Breast epithelium (tissue), 4 donors: Measurements from ENCODE around the gene MR1. TPM values are rescaled to one million over a fixed set of nuclear protein-coding genes. Genes with fewer than 3 reads are reported as not detected.
A peak's percentile ranks its signal among the peaks of the same experiment; 100 is the strongest.

ENCODE experiments used
- DNase-seq, 2 donors: peaks; one replicate each; pipeline ENCODE4 v3.0.0-alpha.2; 2019; ENCODE audit warnings: low spot score in 2 of 2
- H3K27ac ChIP-seq, 2 donors: fragments of 200-600 bp; sonication (generic) in 1 of 2; one replicate each; pipeline ENCODE4 v1.5.1; 2016 to 2019; ENCODE audit warnings: mild to moderate bottlenecking in 1 of 2
- H3K27me3 ChIP-seq, 2 donors: fragments of 200-600 bp; sonication (generic) in 1 of 2; one replicate each; pipeline versions ENCODE4 v1.5.1 to v1.6.0; 2017 to 2019; ENCODE audit warnings: control low read depth in 1 of 2, mild to moderate bottlenecking in 1 of 2
- H3K36me3 ChIP-seq: fragments of 200-600 bp; one replicate; pipeline ENCODE4 v1.5.1; 2019
- H3K4me1 ChIP-seq, 2 donors: fragments of 200-600 bp; sonication (generic); one replicate each; pipeline ENCODE4 v1.5.1; 2016 to 2019; ENCODE audit warnings: control low read depth in 1 of 2
- H3K4me3 ChIP-seq, 3 donors: fragments of 200-600 bp; sonication (generic); 1 replicate in 2 of 3; 2 replicates in 1 of 3; pipeline ENCODE4 v1.5.1; 2016 to 2019; ENCODE audit warnings: mild to moderate bottlenecking in 3 of 3, moderate library complexity in 2 of 3
- H3K9me3 ChIP-seq, 2 donors: fragments of 200-600 bp; sonication (generic) in 1 of 2; one replicate each; pipeline ENCODE4 v1.5.1; 2016 to 2019; ENCODE audit warnings: control low read depth in 1 of 2
- POLR2A ChIP-seq: fragments of 450-650 bp; IDR thresholded peaks from one replicate; pipeline ENCODE4 v1.6.1; 2016; ENCODE audit warnings: antibody characterized with exemption, mild to moderate bottlenecking, moderate library complexity
- POLR2AphosphoS5 ChIP-seq, 3 donors: sonication (generic); formaldehyde crosslinking; IDR thresholded peaks; one replicate each; pipeline ENCODE4 v1.6.1; 2017; ENCODE audit warnings: antibody characterized with exemption in 3 of 3
- intact Hi-C: fragments of 100-400 bp; cut with DNase I; formaldehyde crosslinking; loops from one replicate; pipeline ENCODE4 v1.15.1; 2023; ENCODE audit warnings: low total_unique reads
- total RNA-seq, 3 donors: library from RNA; depleted of rRNA; stranded (reverse); fragments of >200 nt; gene quantifications; one replicate each; pipeline ENCODE4 v1.1.0, GENCODE V29; 2016
- TF ChIP-seq, protein P1 (sequence below), 3 donors: fragments of 450-650 bp; IDR thresholded peaks; one replicate each; pipeline ENCODE4 v1.5.1; 2016 to 2017; ENCODE audit warnings: antibody characterized with exemption in 3 of 3, mild to moderate bottlenecking in 3 of 3, moderate library complexity in 3 of 3

The MR1 gene
- total RNA-seq, 3 donors from 2014 or later: 12.8 to 23.4 (median 15.2) TPM

- no peak for TF ChIP-seq POLR2A
- TF ChIP-seq, protein P1, sequence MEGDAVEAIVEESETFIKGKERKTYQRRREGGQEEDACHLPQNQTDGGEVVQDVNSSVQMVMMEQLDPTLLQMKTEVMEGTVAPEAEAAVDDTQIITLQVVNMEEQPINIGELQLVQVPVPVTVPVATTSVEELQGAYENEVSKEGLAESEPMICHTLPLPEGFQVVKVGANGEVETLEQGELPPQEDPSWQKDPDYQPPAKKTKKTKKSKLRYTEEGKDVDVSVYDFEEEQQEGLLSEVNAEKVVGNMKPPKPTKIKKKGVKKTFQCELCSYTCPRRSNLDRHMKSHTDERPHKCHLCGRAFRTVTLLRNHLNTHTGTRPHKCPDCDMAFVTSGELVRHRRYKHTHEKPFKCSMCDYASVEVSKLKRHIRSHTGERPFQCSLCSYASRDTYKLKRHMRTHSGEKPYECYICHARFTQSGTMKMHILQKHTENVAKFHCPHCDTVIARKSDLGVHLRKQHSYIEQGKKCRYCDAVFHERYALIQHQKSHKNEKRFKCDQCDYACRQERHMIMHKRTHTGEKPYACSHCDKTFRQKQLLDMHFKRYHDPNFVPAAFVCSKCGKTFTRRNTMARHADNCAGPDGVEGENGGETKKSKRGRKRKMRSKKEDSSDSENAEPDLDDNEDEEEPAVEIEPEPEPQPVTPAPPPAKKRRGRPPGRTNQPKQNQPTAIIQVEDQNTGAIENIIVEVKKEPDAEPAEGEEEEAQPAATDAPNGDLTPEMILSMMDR (IDR thresholded peaks at IDR 0.05): no peak
- no peak for TF ChIP-seq POLR2AphosphoS5 (IDR thresholded peaks at IDR 0.05)
- Histone ChIP-seq H3K4me1 (peaks cover 5 to 14% of the 10 kb centered on the region in 2 donors), H3K9me3 (no peaks in the 10 kb centered on the region), H3K36me3 (no peaks in the 10 kb centered on the region), H3K4me3 (peak overlapping the region in 1 of 3 donors; percentile 86), H3K27me3 (no peaks in the 10 kb centered on the region), H3K27ac (peak overlapping the region in 1 of 2 donors; percentile 4)
- intact Hi-C loops: no loop called here
- DNase-seq: no peak
These were observed 59.2 kb downstream of the MR1 start for GRCh38 chr1:181092883-181093458.

- no peak for DNase-seq
- intact Hi-C loops: no loop called here
- TF ChIP-seq, protein P1 (IDR thresholded peaks at IDR 0.05): no peak
- TF ChIP-seq POLR2AphosphoS5 (IDR thresholded peaks at IDR 0.05): peak in 1 of 3 donors; percentile 18
- Histone ChIP-seq H3K36me3 (no peaks in the 10 kb centered on the region), H3K27me3 (no peaks in the 10 kb centered on the region), H3K4me1 (peaks cover 5 to 20% of the 10 kb centered on the region in 2 donors), H3K9me3 (no peaks in the 10 kb centered on the region), H3K4me3 (no peak overlapping the region), H3K27ac (peak overlapping the region; percentile 60 to 78)
These were observed 60.8 kb downstream of the MR1 start for GRCh38 chr1:181094416-181095212.

DNA sequence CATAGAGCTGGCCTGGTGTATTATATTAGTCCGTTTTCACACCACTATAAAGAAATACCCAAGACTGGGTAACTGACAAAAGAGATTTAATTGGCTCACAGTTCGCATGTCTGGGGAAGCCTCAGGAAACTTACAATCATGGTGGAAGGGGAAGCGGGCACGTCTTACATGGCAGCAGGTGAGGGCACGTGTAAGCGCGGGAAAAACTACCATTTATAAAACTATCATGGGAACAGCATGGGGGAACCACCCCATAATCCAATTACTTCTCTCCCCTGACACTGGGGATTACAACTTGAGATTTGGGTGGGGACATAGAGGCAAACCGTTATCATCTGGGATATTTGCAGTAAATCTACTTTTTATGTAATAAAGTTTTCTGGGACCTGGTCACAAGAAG lies 61.5 kb downstream of the MR1 start:
- TF ChIP-seq POLR2A: no peak
- no peak for TF ChIP-seq POLR2AphosphoS5 (IDR thresholded peaks at IDR 0.05)
- TF ChIP-seq, protein P1 (IDR thresholded peaks at IDR 0.05): no peak
- intact Hi-C loops: no loop called here
- Histone ChIP-seq H3K27me3 (no peaks in the 10 kb centered on the region), H3K36me3 (no peaks in the 10 kb centered on the region), H3K4me1 (peaks cover 5 to 20% of the 10 kb centered on the region in 2 donors), H3K9me3 (no peaks in the 10 kb centered on the region), H3K4me3 (no peak overlapping the region), H3K27ac (peak overlapping the region; percentile 61 to 78)
- DNase-seq: no peak

DNA sequence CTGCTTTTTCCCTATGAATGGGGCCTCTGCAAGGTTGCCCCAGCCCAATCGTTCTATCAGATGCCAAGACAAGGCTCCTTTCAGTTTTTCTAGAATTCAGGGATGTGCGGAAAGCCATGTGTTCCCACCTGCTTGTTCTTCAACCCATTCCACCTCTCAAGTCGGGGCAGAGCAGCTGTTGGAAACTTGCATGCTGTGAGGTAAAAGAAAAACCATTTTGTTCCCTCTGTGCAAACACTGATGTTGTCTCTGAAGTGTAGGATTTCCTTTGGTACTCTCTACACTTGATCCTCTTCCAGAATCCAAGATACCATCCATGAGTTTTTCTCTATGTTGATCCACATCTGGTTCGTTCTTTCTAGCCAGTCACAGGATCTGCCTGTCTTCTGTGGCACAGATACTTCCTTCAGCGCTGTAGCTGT lies 62.0 kb downstream of the MR1 start:
- Histone ChIP-seq H3K4me3 (peak overlapping the region in 1 of 3 donors; percentile 24), H3K27ac (peak overlapping the region; percentile 61 to 78), H3K9me3 (no peaks in the 10 kb centered on the region), H3K27me3 (no peaks in the 10 kb centered on the region), H3K36me3 (no peaks in the 10 kb centered on the region), H3K4me1 (peaks cover 5 to 20% of the 10 kb centered on the region in 2 donors)
- no peak for DNase-seq
- TF ChIP-seq, protein P1 (IDR thresholded peaks at IDR 0.05): no peak
- TF ChIP-seq POLR2AphosphoS5 (IDR thresholded peaks at IDR 0.05) (no peak), POLR2A (no peak)
- intact Hi-C loops: no loop called here

DNA sequence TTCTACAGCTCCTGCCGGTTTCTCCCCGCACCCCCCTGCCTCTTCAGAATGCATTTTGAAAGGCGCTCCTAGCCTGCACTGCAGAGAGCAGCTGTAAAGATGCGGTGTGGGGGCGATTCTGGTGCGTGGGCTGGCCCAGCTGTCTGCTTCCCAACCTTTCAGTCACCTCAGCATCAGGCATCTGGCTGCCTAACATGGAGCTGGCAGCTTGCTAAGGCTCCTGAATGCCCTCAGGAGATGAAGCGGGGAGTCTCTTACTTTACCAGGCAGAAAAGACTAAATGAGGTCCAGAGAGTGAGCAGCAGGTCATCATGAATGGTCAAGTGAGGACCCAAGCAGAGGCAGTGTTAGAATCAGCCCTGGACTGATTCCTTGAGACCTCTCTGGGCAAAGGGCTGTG lies 63.5 kb downstream of the MR1 start:
- intact Hi-C loops: no loop called here
- Histone ChIP-seq H3K36me3 (no peaks in the 10 kb centered on the region), H3K27ac (peak overlapping the region; percentile 50 to 78)

More for the DNA sequence above, 63.5 kb downstream of the MR1 start:
- H3K4me1 ChIP-seq: peaks cover 11 to 14% of the 10 kb centered on the region in 2 donors
- H3K4me3 ChIP-seq: no peak overlapping the region
- no peaks in the 10 kb centered on the region for H3K27me3 ChIP-seq
- no peak for TF ChIP-seq POLR2A
- no peak for TF ChIP-seq POLR2AphosphoS5 (IDR thresholded peaks at IDR 0.05)
- TF ChIP-seq, protein P1 (IDR thresholded peaks at IDR 0.05): no peak
- no peak for DNase-seq
- no peaks in the 10 kb centered on the region for H3K9me3 ChIP-seq
